Measurements from ENCODE around the gene SYVN1.

DNA sequence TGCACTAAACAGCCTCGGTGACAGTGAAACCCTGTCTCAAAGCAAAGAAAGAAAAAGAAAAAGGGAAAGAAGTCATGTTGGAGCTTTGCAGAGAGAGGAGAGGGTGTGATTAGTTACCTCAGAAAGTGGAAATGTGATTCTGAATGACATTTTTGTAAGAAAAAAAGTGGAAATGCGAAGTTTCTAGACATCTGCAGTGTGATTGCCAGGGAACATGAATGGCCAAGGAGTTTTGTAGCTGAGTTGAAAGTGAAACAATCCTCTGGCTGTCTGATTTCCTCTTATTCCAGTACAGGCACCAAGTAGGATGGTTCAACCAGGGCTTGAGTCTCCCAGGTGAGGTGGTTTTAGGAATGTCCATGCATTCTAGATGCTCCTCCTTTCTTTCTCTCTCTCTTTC, 17.8 kb upstream of the SYVN1 start:
- TF ChIP-seq, protein P1, sequence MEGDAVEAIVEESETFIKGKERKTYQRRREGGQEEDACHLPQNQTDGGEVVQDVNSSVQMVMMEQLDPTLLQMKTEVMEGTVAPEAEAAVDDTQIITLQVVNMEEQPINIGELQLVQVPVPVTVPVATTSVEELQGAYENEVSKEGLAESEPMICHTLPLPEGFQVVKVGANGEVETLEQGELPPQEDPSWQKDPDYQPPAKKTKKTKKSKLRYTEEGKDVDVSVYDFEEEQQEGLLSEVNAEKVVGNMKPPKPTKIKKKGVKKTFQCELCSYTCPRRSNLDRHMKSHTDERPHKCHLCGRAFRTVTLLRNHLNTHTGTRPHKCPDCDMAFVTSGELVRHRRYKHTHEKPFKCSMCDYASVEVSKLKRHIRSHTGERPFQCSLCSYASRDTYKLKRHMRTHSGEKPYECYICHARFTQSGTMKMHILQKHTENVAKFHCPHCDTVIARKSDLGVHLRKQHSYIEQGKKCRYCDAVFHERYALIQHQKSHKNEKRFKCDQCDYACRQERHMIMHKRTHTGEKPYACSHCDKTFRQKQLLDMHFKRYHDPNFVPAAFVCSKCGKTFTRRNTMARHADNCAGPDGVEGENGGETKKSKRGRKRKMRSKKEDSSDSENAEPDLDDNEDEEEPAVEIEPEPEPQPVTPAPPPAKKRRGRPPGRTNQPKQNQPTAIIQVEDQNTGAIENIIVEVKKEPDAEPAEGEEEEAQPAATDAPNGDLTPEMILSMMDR (IDR thresholded peaks at IDR 0.05): no peak
- TF ChIP-seq SIN3A (IDR thresholded peaks at IDR 0.05; ENCODE audit: borderline replicate concordance, low read depth, low read length): no peak
- TF ChIP-seq FOXJ3 (CRISPR knock-in tag; IDR thresholded peaks at IDR 0.05): no peak
